GM19193 (cell line): ENCODE measurements around the gene CDK6.

ENCODE experiments used
- POLR2A ChIP-seq: IDR thresholded peaks from 4 replicates; pipeline ENCODE4 v1.6.1; 2011; ENCODE audit not compliant: insufficient read depth, insufficient read length; ENCODE audit errors: extremely low read depth

The CDK6 gene

GRCh38 chr7:92851732-92852131, 15.4 kb upstream of the CDK6 start:
- no peak for TF ChIP-seq POLR2A

- no peak for TF ChIP-seq POLR2A
Observed at GRCh38 chr7:92850516-92850915, 14.1 kb upstream of the CDK6 start.

GRCh38 chr7:92849322-92849721, 12.9 kb upstream of the CDK6 start:
- no peak for TF ChIP-seq POLR2A

GRCh38 chr7:92848851-92849250, 12.5 kb upstream of the CDK6 start:
- no peak for TF ChIP-seq POLR2A

DNA sequence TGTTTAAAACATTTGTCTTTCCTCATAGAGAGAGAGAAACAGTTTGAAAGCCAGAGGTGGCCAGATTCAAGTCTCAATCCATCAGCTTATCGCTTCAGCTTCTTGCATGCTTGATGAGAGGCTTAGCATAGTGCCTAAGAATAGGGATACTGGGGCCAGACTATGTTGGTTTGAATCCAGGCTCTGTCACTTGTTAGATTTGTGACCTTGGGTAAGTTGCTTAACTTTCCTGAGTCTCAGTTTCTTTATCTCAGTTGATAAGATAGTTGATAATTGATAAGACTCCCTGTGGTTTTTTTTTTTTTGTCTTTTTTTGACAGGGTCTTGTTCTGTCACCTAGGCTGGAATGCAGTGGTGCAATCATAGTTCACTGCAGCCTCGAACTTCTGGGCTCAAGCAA, 12.1 kb upstream of the CDK6 start:
- TF ChIP-seq POLR2A = no peak

DNA sequence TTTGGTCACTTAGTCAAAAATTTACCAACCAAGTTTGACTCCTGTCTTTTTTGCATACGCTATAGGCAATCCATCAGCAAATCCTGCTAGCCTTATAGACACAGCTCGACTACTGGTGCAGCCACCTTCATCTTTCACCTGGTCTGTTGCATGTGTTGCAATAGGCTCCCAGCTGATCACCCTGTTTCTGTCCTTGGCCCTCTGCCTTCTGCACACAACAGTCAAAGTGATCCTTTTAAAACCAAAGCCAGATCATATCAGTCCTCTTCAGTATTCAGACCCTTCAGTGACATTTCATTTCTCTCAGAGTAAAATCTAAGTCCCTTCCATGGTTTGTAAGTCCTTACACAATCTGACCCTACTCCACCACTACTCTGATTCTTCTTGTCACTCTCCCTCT, 10.9 kb upstream of the CDK6 start:
- TF ChIP-seq POLR2A = no peak

- TF ChIP-seq POLR2A = no peak
Observed at GRCh38 chr7:92845736-92846135, 9.4 kb upstream of the CDK6 start.

DNA sequence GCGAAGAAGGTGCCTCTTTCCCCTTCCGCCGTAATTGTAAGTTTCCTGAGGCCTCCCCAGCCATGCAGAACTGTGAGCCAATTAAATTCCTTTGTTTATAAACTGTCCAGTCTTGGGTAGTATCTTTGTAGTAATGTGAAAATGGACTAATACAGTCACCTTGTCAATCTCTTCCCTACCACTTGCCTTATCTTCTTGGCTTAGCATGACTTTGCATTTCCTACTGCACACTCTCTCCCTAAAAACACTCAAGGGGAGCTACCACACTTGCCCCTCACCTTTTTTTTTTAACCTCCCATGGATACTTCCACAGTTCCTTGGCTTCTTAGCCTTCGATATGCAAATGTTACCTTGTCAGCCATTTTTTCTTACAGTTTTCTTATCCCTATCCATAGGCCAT, 7.4 kb upstream of the CDK6 start:
- TF ChIP-seq POLR2A = no peak

GRCh38 chr7:92843034-92843760, 6.8 kb upstream of the CDK6 start:
- no peak for TF ChIP-seq POLR2A

DNA sequence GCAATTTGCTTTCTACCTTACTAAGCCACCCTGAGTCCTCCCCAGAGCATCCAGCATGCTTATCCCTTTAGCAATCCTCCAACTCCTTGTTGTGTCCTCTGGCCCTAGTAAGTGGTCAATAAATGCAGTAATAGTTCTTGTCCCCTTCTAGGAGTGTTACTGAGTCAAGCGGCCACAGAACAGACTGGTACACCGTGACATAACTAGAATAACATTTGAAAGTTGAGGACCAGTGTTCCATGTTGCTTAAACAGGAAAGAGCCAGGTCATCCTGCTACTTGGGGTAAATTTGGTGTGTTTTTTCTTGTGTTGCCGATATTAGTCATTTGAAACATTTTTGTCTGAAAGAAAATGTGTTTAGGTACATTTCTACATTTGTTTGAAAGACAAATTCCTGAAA, 4.8 kb upstream of the CDK6 start:
- no peak for TF ChIP-seq POLR2A

DNA sequence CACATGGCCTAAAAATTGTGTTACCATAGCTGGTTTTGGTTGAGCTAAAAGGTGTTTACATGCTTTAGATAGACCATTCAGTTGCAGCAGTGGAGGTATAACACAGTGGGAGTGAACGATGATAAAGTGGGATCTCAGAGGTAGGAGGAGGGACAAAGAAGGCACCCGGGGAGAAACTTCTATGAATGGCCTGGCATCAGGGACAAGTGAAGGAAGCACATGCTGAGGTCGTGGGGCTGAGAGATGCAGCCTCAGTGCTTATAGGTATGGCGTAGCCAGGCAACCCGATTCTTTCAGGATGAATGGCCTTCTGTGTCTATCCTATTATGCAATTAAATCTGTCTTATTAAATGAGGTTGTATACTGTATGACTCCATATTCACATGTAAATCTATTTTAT, 3.9 kb upstream of the CDK6 start:
- no peak for TF ChIP-seq POLR2A

DNA sequence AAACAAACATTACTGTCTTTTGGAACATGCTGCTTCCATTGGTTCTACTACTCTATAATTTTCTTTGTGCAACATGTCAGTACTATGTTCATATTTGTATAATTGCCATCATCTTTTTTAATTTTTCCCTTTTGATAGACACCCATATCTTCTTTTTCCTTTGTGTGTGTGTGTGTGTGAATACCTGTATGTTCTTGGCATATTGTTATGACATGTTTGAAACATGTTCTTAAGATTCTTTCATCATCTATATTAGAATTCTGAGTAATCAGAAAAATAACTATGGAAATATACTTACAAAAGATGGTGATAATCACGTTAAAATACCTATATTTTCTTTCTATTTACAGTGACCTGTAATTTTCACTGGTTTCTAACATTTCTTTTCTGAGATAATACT, 3.5 kb upstream of the CDK6 start:
- TF ChIP-seq POLR2A = no peak

GRCh38 chr7:92838934-92839333, 2.6 kb upstream of the CDK6 start:
- TF ChIP-seq POLR2A = no peak

DNA sequence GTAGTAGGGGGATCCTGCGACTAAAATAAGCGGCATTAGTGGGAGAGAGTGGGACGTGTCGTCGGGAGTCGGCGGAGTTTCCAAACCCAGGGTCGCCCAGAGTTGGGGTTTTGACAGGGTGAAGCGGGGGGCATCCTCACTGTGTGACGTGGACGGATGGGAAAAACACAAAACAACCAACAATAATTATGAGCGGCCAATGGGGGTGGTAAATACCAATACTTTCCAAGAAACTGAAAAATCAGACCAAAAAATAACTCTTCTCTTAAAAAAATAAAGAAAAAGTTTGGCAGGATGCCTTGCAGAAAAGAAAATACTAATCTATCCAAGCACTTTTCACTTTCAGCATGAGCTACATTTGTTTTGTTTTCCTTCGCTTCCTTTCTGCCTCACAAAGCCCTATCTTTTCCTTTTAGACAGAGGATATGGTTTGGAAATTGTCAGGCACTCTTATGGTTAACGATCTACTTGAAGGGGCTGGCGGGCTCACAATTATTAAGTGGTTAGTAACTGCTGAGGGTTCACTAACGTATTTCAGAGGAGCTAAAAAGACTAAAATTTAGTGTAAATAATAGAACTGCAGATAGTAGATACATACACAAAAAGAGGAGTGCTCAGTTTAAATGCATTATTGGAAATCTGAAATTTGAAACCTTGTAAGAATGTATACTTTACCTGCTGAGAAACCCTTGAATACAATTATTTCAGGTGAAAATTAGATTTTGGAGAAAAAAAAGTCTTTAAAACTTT, 802 bp upstream of the CDK6 start:
- TF ChIP-seq POLR2A = no peak

DNA sequence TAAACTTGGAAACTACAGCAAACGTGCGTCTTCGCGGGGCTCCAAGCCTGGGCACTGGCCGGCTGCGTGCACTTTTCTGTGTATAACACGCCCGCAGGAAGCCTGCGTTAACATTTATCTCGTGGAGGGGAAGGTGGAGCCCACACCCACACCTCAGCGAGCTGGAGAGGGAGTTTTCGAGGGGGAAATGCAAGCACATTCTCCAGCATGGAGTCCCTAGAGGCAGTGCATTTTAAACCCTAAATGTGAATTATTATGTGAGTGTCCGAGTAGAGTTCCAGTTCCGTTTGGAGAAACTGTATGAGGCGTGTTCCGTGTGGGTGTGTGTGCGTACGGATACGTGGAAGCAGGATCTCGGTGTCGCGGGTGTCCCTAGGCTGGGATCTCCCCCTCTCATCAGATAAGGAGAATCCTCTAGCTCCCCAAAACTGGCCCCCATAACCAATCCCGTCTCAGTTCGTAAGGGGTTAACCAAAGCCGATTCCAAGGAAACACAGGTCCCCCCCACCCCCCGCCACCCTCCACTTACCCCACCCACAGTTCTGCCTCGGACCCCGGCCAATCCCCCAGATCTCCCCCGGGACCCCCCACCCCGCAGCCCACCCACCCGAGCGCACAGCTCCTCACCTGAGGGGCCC, 403 bp downstream of the CDK6 start:
- no peak for TF ChIP-seq POLR2A
